NCI-H226 (cell line): ENCODE measurements around the gene PPOX.

ENCODE experiments used
- DNase-seq: peaks from one replicate; pipeline ENCODE4 v3.0.0-alpha.2; 2015

PPOX gene

DNA sequence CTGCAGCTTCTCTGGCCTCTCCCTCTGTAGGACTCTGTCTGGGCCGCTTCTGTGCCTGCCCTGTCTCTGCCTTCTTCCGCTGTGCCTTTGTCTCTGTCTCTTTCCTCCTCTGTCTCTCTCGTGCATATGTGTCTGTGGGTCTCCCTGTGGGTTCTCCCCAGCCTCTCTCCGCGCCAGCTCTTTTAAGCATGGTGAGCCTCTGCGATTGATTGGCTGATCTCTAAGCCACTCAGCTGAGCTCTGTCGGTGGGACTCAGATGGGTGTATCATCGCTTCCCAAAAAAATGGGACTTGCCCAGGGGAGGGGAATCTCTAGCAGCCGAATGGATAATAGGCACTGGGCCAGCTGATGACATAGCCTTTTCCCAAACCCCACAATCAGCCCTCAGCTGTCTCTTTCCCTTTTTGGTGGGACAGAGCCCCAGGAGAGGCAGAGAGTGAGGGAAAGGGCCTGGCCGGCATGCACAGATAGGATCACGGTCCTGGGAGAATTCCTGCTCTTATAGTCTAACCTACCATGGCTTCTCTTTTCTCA, 32.7 kb downstream of the PPOX start, which contains the start of gene ADAMTS4:
Gene ADAMTS4 (minus strand): TSS at position 158 of the 535 bp plus-strand sequence. CDS start 427 bp downstream, outside the sequence.
- no peak for DNase-seq

- no peak for DNase-seq
Observed at GRCh38 chr1:161199506-161200139, 33.4 kb downstream of the PPOX start.

DNA sequence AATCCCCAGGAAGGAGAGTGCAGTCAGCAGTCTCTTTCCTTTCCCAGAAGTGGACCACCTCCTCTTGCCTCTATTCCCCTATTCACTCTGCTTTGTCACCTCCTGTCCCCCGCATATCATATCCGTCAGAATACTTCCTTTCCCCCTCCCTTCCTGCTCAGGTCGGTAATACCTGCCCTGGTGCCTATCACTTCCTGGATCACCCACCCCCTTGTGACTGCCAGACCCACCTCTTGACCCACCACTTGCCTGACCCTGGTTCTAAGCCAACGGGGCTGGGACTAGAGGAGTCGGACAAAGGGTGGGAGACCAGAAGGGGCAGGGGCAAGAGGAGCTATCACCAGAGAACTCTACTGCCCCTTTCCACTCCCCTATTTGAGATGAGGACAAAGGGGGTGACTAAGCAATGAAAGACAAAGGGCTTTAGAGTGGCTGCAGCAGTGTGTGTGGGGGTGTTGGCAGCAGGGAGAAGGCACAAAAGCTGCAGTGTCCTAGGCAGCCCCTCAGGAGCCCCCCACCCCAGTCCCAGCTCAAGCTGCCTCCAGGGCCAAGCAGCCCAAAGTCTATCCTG, 34.3 kb downstream of the PPOX start:
- no peak for DNase-seq

- peak; percentile 82 for DNase-seq
Observed at GRCh38 chr1:161200992-161201835, 35.0 kb downstream of the PPOX start.

DNA sequence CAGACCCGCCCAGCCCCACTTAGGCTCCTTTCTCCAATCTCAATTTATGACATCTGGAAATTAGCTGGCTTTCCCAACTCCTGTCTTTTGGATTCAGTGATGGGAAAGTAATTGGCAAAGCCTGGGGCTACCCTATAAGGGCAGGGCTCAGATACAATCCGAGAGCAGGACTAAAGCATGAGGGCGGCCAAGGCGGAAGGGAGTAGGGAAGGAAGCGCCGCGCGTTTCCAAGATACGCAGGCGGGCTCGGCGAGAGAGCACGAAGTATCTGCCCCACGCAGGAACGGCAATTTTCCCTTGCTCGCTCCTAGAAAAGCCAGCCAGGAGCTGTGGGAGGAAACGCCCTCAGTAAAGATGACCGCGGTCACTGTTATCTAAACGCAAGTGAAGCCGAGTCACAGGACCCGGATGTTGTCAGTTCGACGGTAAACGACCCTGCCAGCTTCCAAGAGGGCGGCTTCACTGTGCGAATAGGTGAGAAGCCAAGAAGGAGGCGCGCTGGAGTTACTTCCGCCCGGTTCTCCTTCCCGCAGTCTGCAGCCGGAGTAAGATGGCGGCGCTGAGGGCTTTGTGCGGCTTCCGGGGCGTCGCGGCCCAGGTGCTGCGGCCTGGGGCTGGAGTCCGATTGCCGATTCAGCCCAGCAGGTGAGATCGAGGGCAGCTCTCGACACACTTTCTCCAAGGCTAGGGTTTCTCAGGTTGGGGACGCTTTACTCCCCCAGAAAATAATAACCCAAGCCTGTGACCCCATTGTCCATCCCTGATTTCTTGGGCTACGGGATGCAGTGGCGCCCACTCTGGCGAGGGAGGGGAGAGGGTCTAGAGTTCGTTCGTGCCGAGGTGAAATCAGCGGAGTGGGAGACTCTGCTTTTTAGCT, 35.8 kb downstream of the PPOX start, which contains the start of gene NDUFS2:
Gene NDUFS2 (plus strand): TSS at position 532 of the 877 bp plus-strand sequence. CDS start 19 bp downstream, at position 551.
- peak; percentile 99 for DNase-seq

DNA sequence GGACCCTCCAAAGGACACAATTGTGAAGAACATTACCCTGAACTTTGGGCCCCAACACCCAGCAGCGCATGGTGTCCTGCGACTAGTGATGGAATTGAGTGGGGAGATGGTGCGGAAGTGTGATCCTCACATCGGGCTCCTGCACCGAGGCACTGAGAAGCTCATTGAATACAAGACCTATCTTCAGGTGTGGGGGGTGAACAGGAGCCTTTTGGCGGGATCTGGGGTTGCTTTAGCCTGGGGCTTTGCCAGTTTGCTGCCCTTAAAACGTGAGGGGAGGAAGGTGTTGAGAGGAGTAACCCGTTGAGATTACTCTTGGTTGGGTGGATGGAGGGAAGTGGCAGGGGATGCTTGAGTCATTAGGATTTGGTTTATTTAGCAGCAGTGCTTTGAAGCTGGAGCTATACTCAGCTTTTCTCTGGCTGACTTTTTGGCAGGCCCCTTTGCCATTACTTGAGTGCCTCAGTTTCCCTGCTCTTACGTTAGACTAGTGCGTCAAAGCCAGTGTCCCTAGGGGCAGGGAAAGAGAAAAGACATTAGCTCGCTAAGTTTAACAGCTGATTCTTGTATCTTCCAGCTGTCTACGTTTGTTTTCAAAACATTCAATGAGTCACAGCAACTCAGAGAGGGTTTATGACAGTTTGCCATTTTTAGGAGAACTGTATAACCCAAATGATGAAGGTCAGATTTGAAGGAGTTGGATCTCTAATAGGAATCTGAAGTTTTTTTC, 40.4 kb downstream of the PPOX start:
- no peak for DNase-seq

DNA sequence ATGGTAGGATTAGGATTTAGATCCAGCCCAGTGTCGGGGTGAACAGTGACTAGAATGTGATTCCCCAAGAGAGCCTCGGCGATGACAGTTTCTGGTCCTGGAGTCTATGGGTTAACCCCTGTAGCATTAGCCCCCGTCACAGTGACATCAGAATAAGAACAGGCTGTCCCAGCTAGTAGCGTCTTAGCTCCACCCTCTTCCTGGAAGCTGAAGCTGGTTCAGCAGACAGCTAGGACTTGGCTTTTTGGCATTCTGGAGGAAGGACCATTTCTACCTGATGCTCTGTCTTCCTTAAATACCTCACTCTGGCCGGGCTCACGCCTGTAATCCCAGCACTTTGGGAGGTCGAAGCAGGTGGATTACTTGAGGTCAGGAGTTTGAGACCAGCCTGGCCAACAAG, 40.9 kb downstream of the PPOX start:
- no peak for DNase-seq

- DNase-seq: peak; percentile 51
Observed at GRCh38 chr1:161209790-161210409, 43.7 kb downstream of the PPOX start.

GRCh38 chr1:161214369-161214768, 48.1 kb downstream of the PPOX start:
- DNase-seq: no peak

DNA sequence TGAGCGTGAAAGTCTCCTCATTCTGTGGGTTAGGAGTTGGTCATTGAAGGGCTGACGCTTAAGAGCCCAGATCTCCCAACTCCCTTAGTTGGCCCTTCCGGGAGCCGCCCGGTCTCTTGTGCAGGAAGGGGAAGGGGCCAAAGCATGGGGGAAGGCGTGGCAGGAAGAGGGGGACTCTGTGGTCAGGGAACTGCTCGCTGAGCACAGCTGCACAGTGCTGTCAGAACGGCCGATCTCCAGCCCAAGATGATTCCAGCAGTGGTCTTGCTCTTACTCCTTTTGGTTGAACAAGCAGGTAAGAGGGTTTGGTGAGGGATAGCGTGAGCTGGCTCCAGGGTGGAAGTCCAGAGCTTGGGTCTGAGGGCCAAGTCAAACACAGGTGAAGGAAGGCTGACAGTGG, 48.9 kb downstream of the PPOX start, which contains the start of gene FCER1G:
Gene FCER1G (plus strand): TSS at position 220 of the 400 bp plus-strand sequence. CDS start 27 bp downstream, at position 247.
- no peak for DNase-seq

- no peak for DNase-seq
Observed at GRCh38 chr1:161216945-161217712, 50.9 kb downstream of the PPOX start.

- DNase-seq: no peak
Observed at GRCh38 chr1:161217831-161218230, 51.6 kb downstream of the PPOX start.

- DNase-seq: no peak
Observed at GRCh38 chr1:161218301-161219077, 52.3 kb downstream of the PPOX start.

- DNase-seq: no peak
Observed at GRCh38 chr1:161219078-161219892, 53.1 kb downstream of the PPOX start.

- no peak for DNase-seq
Observed at GRCh38 chr1:161220002-161220401, 53.8 kb downstream of the PPOX start.
